ENCODE measurements around the gene ACKR3. TPM values are rescaled to one million over a fixed set of nuclear protein-coding genes. Genes with fewer than 3 reads are reported as not detected.

ACKR3 gene
- total RNA-seq, 2 experiments from 2014 or later: 0.46 to 2.1 TPM

DNA sequence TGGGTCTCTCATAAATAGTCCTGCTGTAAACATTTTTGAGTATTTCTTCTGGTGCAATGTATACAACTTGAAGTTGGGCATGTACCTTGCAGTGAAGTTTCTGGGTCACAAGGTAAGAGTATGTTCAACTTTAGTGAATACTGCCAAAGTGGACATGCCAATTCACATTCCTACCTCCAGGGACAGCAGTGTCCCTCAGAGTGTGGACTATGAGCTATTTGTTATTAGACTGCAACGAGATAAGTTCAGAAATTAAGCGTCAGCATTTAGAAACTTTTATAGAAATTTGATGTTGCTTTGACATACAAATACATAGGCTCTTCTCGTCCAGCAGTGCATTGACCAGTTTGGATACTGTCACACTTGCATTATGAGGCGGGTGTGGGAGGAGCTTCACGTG, 7.2 kb upstream of the ACKR3 start:
- no peaks in the 10 kb centered on the region for H4K20me1 ChIP-seq (ENCODE audit: insufficient read depth, low read length)
- no peaks in the 10 kb centered on the region for H3K36me3 ChIP-seq (ENCODE audit: insufficient read depth, low read length)
- no TSS peak for BruUV-seq (replicated peaks)
- H2AFZ ChIP-seq (ENCODE audit: low read length): peak overlapping the region; percentile 49; the same call in 1 of the 2 replicates
- H3K4me1 ChIP-seq (ENCODE audit: insufficient read depth, low read length, poor library complexity, severe bottlenecking): peaks cover 59% of the 10 kb centered on the region
- intact Hi-C loops (cut with micrococcal nuclease; ENCODE audit: unreplicated experiment): no loop called here
- H3K4me3 ChIP-seq (ENCODE audit: low read depth, low read length, poor library complexity, severe bottlenecking): no peak overlapping the region
- H3K27ac ChIP-seq (ENCODE audit: low read depth, low read length, poor library complexity, severe bottlenecking): no peak overlapping the region
- ChIA-PET POLR2A (interaction anchor here (0.7 to 1.2 kb wide), 2 partner anchors 12 to 15 kb away, joined by 3 to 4 read pairs; no protein-coding TSS in a partner anchor), CTCF (ENCODE audit: unreplicated experiment) (no interaction called here)
- peak; percentile 17 for DNase-seq (ENCODE audit: low spot score)
- TF ChIP-seq EZH2phosphoT487 (IDR thresholded peaks at IDR 0.05; ENCODE audit: borderline replicate concordance, low read depth, low read length): no peak
- TF ChIP-seq, protein P1, sequence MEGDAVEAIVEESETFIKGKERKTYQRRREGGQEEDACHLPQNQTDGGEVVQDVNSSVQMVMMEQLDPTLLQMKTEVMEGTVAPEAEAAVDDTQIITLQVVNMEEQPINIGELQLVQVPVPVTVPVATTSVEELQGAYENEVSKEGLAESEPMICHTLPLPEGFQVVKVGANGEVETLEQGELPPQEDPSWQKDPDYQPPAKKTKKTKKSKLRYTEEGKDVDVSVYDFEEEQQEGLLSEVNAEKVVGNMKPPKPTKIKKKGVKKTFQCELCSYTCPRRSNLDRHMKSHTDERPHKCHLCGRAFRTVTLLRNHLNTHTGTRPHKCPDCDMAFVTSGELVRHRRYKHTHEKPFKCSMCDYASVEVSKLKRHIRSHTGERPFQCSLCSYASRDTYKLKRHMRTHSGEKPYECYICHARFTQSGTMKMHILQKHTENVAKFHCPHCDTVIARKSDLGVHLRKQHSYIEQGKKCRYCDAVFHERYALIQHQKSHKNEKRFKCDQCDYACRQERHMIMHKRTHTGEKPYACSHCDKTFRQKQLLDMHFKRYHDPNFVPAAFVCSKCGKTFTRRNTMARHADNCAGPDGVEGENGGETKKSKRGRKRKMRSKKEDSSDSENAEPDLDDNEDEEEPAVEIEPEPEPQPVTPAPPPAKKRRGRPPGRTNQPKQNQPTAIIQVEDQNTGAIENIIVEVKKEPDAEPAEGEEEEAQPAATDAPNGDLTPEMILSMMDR (conservative IDR thresholded peaks at IDR 0.05; ENCODE audit: low read length): peak; percentile 48
- H3K79me2 ChIP-seq (ENCODE audit: insufficient read depth, low read depth, low read length): no peaks in the 10 kb centered on the region
- H3K4me2 ChIP-seq (ENCODE audit: low read length): peak overlapping the region; percentile 41
- no peaks in the 10 kb centered on the region for H3K9me2 ChIP-seq (ENCODE audit: insufficient read depth, low read length)
- H3K9me3 ChIP-seq (ENCODE audit: low read length): no peaks in the 10 kb centered on the region

DNA sequence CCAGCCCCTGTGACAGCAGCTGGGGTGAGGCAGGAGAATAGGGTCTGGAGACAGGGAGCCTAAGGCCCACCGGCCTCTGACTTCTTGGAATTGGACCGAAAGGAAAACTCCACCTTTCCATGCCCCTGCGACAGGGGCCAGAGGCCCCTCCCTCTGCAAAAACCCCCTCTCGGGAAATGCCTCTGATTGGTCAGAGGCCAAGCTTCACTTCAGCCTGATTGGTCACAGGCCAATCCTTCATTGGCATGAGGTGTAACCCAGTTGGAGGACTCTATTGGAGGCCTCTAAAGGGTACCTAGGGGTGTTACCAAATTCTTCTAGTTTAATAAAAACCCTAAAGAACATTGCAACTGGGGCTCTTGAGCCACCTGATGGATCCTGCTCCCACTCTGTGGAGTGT, 5.7 kb upstream of the ACKR3 start:
- CTCF ChIA-PET (ENCODE audit: unreplicated experiment): no interaction called here
- H3K9me2 ChIP-seq (ENCODE audit: insufficient read depth, low read length): no peaks in the 10 kb centered on the region
- POLR2A ChIA-PET: no interaction called here
- no TSS peak for BruUV-seq (replicated peaks)
- no peak overlapping the region for H2AFZ ChIP-seq (ENCODE audit: low read length)
- peaks cover 74% of the 10 kb centered on the region for H3K4me1 ChIP-seq (ENCODE audit: insufficient read depth, low read length, poor library complexity, severe bottlenecking)
- H3K4me2 ChIP-seq (ENCODE audit: low read length): no peak overlapping the region
- no peak overlapping the region for H3K4me3 ChIP-seq (ENCODE audit: low read depth, low read length, poor library complexity, severe bottlenecking)
- H3K79me2 ChIP-seq (ENCODE audit: insufficient read depth, low read depth, low read length): no peaks in the 10 kb centered on the region
- no peaks in the 10 kb centered on the region for H3K36me3 ChIP-seq (ENCODE audit: insufficient read depth, low read length)
- H4K20me1 ChIP-seq (ENCODE audit: insufficient read depth, low read length): no peaks in the 10 kb centered on the region
- H3K27ac ChIP-seq (ENCODE audit: low read depth, low read length, poor library complexity, severe bottlenecking): no peak overlapping the region
- TF ChIP-seq EZH2phosphoT487 (IDR thresholded peaks at IDR 0.05; ENCODE audit: borderline replicate concordance, low read depth, low read length): no peak
- TF ChIP-seq, protein P1 (conservative IDR thresholded peaks at IDR 0.05; ENCODE audit: low read length): no peak
- DNase-seq (ENCODE audit: low spot score): no peak
- H3K9me3 ChIP-seq (ENCODE audit: low read length): no peaks in the 10 kb centered on the region
- intact Hi-C loops (cut with micrococcal nuclease; ENCODE audit: unreplicated experiment): no loop called here

DNA sequence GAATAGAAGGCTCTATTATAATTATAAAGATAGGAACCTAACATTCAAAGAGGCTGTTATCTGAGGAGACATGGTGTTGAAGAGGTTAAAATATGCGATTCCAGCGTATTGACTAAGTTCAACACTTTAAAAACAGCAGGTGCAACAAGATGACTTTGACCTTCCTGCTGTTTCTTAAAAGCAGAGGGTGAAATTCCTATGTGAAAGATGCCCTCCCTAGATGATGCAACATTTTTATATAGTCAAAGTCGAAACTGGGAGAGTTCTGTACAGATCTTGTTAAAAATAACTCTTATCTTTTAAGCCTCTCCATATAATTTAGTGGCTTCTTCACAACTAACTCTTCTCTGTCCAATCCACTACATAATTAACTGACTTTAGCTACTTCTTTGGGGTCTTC, 4.4 kb upstream of the ACKR3 start:
- no peaks in the 10 kb centered on the region for H3K9me2 ChIP-seq (ENCODE audit: insufficient read depth, low read length)
- no peak overlapping the region for H3K4me3 ChIP-seq (ENCODE audit: low read depth, low read length, poor library complexity, severe bottlenecking)
- no peak overlapping the region for H3K27ac ChIP-seq (ENCODE audit: low read depth, low read length, poor library complexity, severe bottlenecking)
- no peaks in the 10 kb centered on the region for H4K20me1 ChIP-seq (ENCODE audit: insufficient read depth, low read length)
- CTCF ChIA-PET (ENCODE audit: unreplicated experiment): no interaction called here
- POLR2A ChIA-PET: interaction anchor here (1.7 kb wide), 1 partner anchor 9 kb away, joined by 6 read pairs; no protein-coding TSS in a partner anchor
- no peak overlapping the region for H2AFZ ChIP-seq (ENCODE audit: low read length)
- no peak for DNase-seq (ENCODE audit: low spot score)
- no peaks in the 10 kb centered on the region for H3K9me3 ChIP-seq (ENCODE audit: low read length)
- intact Hi-C loops (cut with micrococcal nuclease; ENCODE audit: unreplicated experiment): no loop called here
- TF ChIP-seq EZH2phosphoT487 (IDR thresholded peaks at IDR 0.05; ENCODE audit: borderline replicate concordance, low read depth, low read length): no peak
- TF ChIP-seq, protein P1 (conservative IDR thresholded peaks at IDR 0.05; ENCODE audit: low read length): no peak
- no TSS peak for BruUV-seq (replicated peaks)
- no peaks in the 10 kb centered on the region for H3K79me2 ChIP-seq (ENCODE audit: insufficient read depth, low read depth, low read length)
- no peaks in the 10 kb centered on the region for H3K36me3 ChIP-seq (ENCODE audit: insufficient read depth, low read length)
- peaks cover 72% of the 10 kb centered on the region for H3K4me1 ChIP-seq (ENCODE audit: insufficient read depth, low read length, poor library complexity, severe bottlenecking)
- H3K4me2 ChIP-seq (ENCODE audit: low read length): peak overlapping the region; percentile 48
